GM23338 (cell line): ENCODE data around the gene GALNT1.

Source experiments
- CREB1 ChIP-seq: fragments of 250-450 bp; sonication (Bioruptor Pico); IDR thresholded peaks from 2 replicates; pipeline ENCODE4 v1.5.0; 2020; ENCODE audit warnings: low read depth, mild to moderate bottlenecking, moderate library complexity
- EZH2 ChIP-seq: fragments of 200-600 bp; sonication (generic); IDR thresholded peaks from one replicate; pipeline ENCODE4 v1.8.0; 2017; ENCODE audit warnings: antibody characterized with exemption, mild to moderate bottlenecking, low read depth; ENCODE audit not compliant: unreplicated experiment
- EZH2phosphoT487 ChIP-seq: fragments of 200-600 bp; sonication (generic); IDR thresholded peaks from one replicate; pipeline ENCODE4 v1.8.1; 2018; ENCODE audit warnings: antibody characterized with exemption; ENCODE audit not compliant: unreplicated experiment
- JUNB ChIP-seq: IDR thresholded peaks from one replicate; pipeline ENCODE4 v1.6.1; 2016; ENCODE audit warnings: antibody characterized with exemption; ENCODE audit not compliant: unreplicated experiment
- POLR2AphosphoS5 ChIP-seq: IDR thresholded peaks from 2 replicates; pipeline ENCODE4 v1.6.1; 2016; ENCODE audit warnings: antibody characterized with exemption, low read depth
- ZNF331 ChIP-seq: fragments of 250-450 bp; sonication (Bioruptor Pico); IDR thresholded peaks from 2 replicates; pipeline ENCODE4 v1.5.0; 2020; ENCODE audit warnings: low read depth, mild to moderate bottlenecking, moderate library complexity
- TF ChIP-seq, protein P1 (sequence below): IDR thresholded peaks from one replicate; pipeline ENCODE4 v1.6.1; 2018; ENCODE audit warnings: antibody characterized with exemption; ENCODE audit not compliant: unreplicated experiment
- TF ChIP-seq, protein P2 (sequence below), 2 experiments: fragments of 200-600 bp in 1 of 2; sonication (generic) in 1 of 2; conservative IDR thresholded peaks; 2 replicates each; pipeline versions ENCODE4 v1.5.1 to v1.6.1; 2016 to 2017; ENCODE audit warnings: antibody characterized with exemption in 2 of 2, low read depth in 2 of 2, mild to moderate bottlenecking in 2 of 2, moderate library complexity in 1 of 2

DNA sequence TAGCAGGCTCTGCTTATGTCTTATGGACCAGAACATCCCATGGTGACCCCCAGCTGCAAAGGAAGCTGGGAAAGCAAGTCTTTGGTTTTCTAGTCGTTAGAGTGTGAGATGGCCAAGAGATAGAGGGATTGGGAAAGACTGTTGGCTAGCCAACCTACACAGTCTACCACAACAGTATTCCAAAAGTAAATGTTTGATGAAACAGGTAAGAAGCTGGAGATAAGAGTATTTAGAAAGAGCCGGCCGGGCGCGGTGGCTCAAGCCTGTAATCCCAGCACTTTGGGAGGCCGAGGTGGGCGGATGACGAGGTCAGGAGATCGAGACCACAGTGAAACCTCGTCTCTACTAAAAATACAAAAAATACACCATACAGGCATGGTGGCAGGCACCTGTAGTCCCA lies 124.4 kb downstream of the GALNT1 start:
- TF ChIP-seq, protein P1, sequence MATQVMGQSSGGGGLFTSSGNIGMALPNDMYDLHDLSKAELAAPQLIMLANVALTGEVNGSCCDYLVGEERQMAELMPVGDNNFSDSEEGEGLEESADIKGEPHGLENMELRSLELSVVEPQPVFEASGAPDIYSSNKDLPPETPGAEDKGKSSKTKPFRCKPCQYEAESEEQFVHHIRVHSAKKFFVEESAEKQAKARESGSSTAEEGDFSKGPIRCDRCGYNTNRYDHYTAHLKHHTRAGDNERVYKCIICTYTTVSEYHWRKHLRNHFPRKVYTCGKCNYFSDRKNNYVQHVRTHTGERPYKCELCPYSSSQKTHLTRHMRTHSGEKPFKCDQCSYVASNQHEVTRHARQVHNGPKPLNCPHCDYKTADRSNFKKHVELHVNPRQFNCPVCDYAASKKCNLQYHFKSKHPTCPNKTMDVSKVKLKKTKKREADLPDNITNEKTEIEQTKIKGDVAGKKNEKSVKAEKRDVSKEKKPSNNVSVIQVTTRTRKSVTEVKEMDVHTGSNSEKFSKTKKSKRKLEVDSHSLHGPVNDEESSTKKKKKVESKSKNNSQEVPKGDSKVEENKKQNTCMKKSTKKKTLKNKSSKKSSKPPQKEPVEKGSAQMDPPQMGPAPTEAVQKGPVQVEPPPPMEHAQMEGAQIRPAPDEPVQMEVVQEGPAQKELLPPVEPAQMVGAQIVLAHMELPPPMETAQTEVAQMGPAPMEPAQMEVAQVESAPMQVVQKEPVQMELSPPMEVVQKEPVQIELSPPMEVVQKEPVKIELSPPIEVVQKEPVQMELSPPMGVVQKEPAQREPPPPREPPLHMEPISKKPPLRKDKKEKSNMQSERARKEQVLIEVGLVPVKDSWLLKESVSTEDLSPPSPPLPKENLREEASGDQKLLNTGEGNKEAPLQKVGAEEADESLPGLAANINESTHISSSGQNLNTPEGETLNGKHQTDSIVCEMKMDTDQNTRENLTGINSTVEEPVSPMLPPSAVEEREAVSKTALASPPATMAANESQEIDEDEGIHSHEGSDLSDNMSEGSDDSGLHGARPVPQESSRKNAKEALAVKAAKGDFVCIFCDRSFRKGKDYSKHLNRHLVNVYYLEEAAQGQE: no peak
- TF ChIP-seq, protein P2, sequence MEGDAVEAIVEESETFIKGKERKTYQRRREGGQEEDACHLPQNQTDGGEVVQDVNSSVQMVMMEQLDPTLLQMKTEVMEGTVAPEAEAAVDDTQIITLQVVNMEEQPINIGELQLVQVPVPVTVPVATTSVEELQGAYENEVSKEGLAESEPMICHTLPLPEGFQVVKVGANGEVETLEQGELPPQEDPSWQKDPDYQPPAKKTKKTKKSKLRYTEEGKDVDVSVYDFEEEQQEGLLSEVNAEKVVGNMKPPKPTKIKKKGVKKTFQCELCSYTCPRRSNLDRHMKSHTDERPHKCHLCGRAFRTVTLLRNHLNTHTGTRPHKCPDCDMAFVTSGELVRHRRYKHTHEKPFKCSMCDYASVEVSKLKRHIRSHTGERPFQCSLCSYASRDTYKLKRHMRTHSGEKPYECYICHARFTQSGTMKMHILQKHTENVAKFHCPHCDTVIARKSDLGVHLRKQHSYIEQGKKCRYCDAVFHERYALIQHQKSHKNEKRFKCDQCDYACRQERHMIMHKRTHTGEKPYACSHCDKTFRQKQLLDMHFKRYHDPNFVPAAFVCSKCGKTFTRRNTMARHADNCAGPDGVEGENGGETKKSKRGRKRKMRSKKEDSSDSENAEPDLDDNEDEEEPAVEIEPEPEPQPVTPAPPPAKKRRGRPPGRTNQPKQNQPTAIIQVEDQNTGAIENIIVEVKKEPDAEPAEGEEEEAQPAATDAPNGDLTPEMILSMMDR (conservative IDR thresholded peaks at IDR 0.05; ENCODE audit: low read depth in 2 of 2): no peak
- TF ChIP-seq CREB1 (no peak), EZH2 (no peak), POLR2AphosphoS5 (no peak), ZNF331 (CRISPR knock-in tag) (no peak), JUNB (no peak), EZH2phosphoT487 (no peak)
